Activated T-helper 1 cell treated with anti-CD3 and anti-CD28 coated beads, Interleukin-12 subunit alpha, Interleukin-12 subunit beta, Interleukin-2, Interleukin-4 antibody, amounts not matched to agents 30 ng/mL and 10 ng/mL and 1 ng/mL, durations not matched to agents 14 hours and 24 hours and 36 hours (primary cell): ENCODE measurements around the gene PCNX4. TPM values are rescaled to one million over a fixed set of nuclear protein-coding genes. Genes with fewer than 3 reads are reported as not detected.

Source experiments
- DNase-seq: peaks from one replicate; pipeline ENCODE4 v3.0.0; 2021; ENCODE audit warnings: low spot score
- H3K27ac Mint-ChIP-seq: one replicate; pipeline ENCODE4 v1.8.0; 2021; ENCODE audit warnings: mild to moderate bottlenecking, mixed read lengths
- H3K27me3 Mint-ChIP-seq: one replicate; pipeline ENCODE4 v1.8.0; 2022; ENCODE audit warnings: mild to moderate bottlenecking, moderate library complexity, mixed read lengths; ENCODE audit not compliant: insufficient read depth
- H3K36me3 Mint-ChIP-seq: one replicate; pipeline ENCODE4 v1.8.0; 2021; ENCODE audit warnings: low read depth, mixed read lengths
- H3K4me1 Mint-ChIP-seq: one replicate; pipeline ENCODE4 v1.8.0; 2021; ENCODE audit warnings: low read depth, mixed read lengths
- H3K4me3 Mint-ChIP-seq: one replicate; pipeline ENCODE4 v1.8.0; 2021; ENCODE audit warnings: mild to moderate bottlenecking, moderate library complexity, mixed read lengths
- H3K9me3 Mint-ChIP-seq: one replicate; pipeline ENCODE4 v1.8.0; 2021; ENCODE audit warnings: mixed read lengths
- intact Hi-C: fragments of 100-400 bp; cut with micrococcal nuclease; formaldehyde crosslinking; loops from one replicate; pipeline ENCODE4 v1.15.1; 2024
- total RNA-seq: library from RNA; stranded (reverse); gene quantifications from 2 replicates; pipeline ENCODE4 v1.2.3, GENCODE V29; 2022

The PCNX4 gene
- total RNA-seq, 1 donor from 2014 or later = 41.6 TPM

GRCh38 chr14:60107477-60107876 lies 15.8 kb downstream of the PCNX4 start:
- Mint-ChIP-seq H3K4me1 (peaks cover 32% of the 10 kb centered on the region), H3K9me3 (no peaks in the 10 kb centered on the region), H3K4me3 (no peak overlapping the region), H3K27me3 (no peaks in the 10 kb centered on the region), H3K27ac (no peak overlapping the region), H3K36me3 (peaks cover 26% of the 10 kb centered on the region)
- no peak for DNase-seq
- intact Hi-C loops = no loop called here

DNA sequence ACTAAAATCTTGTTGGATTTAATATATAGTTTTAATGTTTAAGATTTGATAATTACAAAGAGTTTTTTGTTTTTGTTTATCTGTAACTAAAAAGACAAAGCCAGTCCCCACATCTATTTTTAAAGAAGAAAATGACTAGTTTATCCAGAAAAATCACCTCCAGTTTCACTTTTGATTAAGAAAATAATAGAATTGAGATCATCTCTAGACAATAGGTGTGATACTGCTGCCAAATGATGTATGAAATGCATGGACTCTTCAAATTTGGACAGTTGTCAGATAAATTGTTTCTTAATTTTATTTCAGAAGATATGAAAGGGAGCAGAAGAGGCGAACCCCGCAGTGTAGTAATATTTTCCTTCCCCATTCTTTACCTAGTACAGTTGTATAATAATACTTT lies 20.0 kb downstream of the PCNX4 start:
- no peaks in the 10 kb centered on the region for H3K9me3 Mint-ChIP-seq
- H3K27ac Mint-ChIP-seq = no peak overlapping the region
- H3K36me3 Mint-ChIP-seq = peaks cover 26% of the 10 kb centered on the region
- H3K4me1 Mint-ChIP-seq = peaks cover 31% of the 10 kb centered on the region
- intact Hi-C loops = no loop called here
- H3K4me3 Mint-ChIP-seq = no peak overlapping the region
- no peaks in the 10 kb centered on the region for H3K27me3 Mint-ChIP-seq
- no peak for DNase-seq

- Mint-ChIP-seq H3K36me3 (peaks cover 30% of the 10 kb centered on the region), H3K4me3 (no peak overlapping the region), H3K4me1 (peaks cover 23% of the 10 kb centered on the region), H3K9me3 (no peaks in the 10 kb centered on the region), H3K27ac (no peak overlapping the region), H3K27me3 (no peaks in the 10 kb centered on the region)
- intact Hi-C loops = no loop called here
- no peak for DNase-seq
Measured at GRCh38 chr14:60114881-60115280, 23.2 kb downstream of the PCNX4 start.

DNA sequence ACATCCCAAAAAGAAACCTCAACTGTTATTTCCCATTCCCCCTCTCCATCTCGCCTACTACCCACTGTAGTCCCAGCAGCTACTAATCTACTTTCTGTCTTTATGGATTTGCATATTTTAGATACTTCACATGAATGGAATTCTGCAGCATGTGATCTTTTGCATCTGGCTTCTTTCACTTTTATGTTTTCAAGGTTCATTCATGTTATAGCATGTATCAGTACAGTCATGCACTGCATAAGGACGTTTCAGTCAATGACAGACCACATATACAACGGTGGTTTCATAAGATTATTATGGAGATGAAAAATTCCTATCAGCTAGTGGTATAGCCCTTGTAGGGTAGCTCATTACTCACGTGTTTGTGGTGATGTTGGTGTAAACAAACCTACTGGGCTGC lies 24.5 kb downstream of the PCNX4 start:
- DNase-seq = no peak
- no peak overlapping the region for H3K4me3 Mint-ChIP-seq
- H3K36me3 Mint-ChIP-seq = peaks cover 31% of the 10 kb centered on the region
- no peaks in the 10 kb centered on the region for H3K27me3 Mint-ChIP-seq
- H3K4me1 Mint-ChIP-seq = peaks cover 13% of the 10 kb centered on the region
- intact Hi-C loops = no loop called here
- H3K9me3 Mint-ChIP-seq = no peaks in the 10 kb centered on the region
- no peak overlapping the region for H3K27ac Mint-ChIP-seq

DNA sequence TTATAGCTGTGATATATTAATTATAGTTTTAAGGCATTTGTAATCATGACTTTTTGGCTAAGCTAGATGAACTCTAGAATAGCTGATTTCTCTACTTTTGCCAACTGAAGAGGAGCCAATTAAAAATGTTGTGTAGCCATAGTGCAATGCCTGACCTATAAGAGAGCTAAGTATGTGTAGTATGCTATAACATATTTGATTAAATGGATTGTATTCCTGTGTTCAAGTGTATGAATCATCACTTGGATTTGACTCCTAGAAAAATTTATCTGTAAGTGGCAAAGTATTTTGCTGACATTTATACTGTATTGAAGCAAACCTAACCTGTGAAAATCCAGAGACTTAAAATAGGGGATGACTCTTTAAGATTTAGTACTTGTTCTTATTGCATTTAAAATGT lies 34.2 kb downstream of the PCNX4 start:
- DNase-seq = no peak
- Mint-ChIP-seq H3K9me3 (no peaks in the 10 kb centered on the region), H3K4me3 (no peak overlapping the region)

DNA sequence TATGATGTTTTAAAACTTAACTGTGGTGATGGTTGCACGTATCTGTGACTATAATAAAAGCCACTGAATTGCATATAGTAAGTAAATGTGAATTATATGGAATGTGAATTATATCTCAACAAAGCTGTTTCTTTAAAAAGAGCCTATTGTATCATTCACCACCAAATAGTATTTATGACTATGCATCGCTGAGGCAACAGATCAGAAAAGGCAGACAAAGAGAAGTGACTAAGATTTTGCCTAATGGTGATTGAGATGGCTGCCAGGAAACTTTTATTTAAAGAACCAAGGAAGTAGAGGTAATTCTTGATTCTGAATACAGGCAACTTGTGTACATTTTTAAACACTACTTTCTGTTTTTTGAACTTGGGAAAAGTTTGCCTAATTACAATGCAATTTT lies 41.8 kb downstream of the PCNX4 start:
- no peak overlapping the region for H3K27ac Mint-ChIP-seq
- H3K36me3 Mint-ChIP-seq = peaks cover 38% of the 10 kb centered on the region
- H3K4me3 Mint-ChIP-seq = no peak overlapping the region
- no peak for DNase-seq
- H3K4me1 Mint-ChIP-seq = peaks cover 9% of the 10 kb centered on the region
- intact Hi-C loops = no loop called here
- H3K27me3 Mint-ChIP-seq = no peaks in the 10 kb centered on the region
- no peaks in the 10 kb centered on the region for H3K9me3 Mint-ChIP-seq

More for the DNA sequence above, 34.2 kb downstream of the PCNX4 start:
- Mint-ChIP-seq H3K36me3 (peaks cover 66% of the 10 kb centered on the region), H3K27ac (no peak overlapping the region), H3K27me3 (no peaks in the 10 kb centered on the region), H3K4me1 (peaks cover 7% of the 10 kb centered on the region)
- intact Hi-C loops = no loop called here

DNA sequence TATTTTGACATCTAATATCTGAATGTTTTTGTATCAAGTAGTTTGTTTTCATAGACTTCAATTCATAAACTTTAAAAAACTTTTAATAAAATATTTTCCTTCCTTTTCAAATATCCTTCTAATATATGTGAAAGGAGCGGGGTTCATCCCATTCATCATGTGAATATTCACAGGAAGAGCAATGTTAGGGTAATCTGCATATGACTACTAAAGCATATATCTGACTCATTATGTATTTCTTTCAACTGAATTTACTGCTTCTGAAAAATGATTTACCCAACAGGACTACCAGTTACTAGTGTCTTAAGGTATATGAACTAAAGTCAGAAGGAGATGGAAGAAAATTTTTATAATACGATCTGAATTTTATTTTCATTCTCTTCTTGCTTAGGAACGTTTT lies 43.0 kb downstream of the PCNX4 start:
- H3K27me3 Mint-ChIP-seq = no peaks in the 10 kb centered on the region
- H3K9me3 Mint-ChIP-seq = no peaks in the 10 kb centered on the region
- H3K36me3 Mint-ChIP-seq = peaks cover 33% of the 10 kb centered on the region
- no peak overlapping the region for H3K4me3 Mint-ChIP-seq
- peaks cover 9% of the 10 kb centered on the region for H3K4me1 Mint-ChIP-seq
- intact Hi-C loops = no loop called here
- DNase-seq = no peak
- H3K27ac Mint-ChIP-seq = no peak overlapping the region

DNA sequence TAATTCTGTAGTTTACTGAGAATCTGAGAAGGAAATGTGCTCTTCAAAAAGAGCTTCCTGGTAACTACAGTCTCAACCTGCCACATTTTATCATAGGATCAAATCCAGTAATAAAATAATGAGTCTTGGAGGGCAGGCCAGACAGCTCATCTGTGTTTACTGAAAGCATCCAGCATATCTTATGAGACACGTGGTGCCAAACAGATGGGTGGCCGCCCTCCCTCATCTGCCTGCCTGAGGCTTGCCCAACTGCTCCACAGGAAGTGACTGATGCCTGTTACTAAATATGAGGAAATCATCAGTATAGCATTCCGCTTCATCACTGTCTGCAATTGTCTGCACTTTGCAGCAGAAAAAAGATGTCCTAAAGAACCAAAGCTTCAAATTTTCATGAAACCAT lies 60.0 kb downstream of the PCNX4 start:
- Mint-ChIP-seq H3K27ac (peak overlapping the region; percentile 87), H3K36me3 (peaks cover 48% of the 10 kb centered on the region), H3K27me3 (no peaks in the 10 kb centered on the region), H3K4me1 (peaks cover 42% of the 10 kb centered on the region), H3K4me3 (peak overlapping the region; percentile 26), H3K9me3 (no peaks in the 10 kb centered on the region)
- intact Hi-C loops = loop anchor here (1.0 to 10.0 kb wide), 4 partner anchors 33 to 967 kb away; partner anchors contain the start of genes DAAM1 and PCNX4
- peak; percentile 50 for DNase-seq

GRCh38 chr14:60153991-60154390 lies 62.3 kb downstream of the PCNX4 start:
- intact Hi-C loops = loop anchor here (10.0 kb wide), 1 partner anchor 969 kb away; the partner anchor contains the start of gene DAAM1
- Mint-ChIP-seq H3K4me1 (peaks cover 51% of the 10 kb centered on the region), H3K27me3 (no peaks in the 10 kb centered on the region), H3K36me3 (peaks cover 40% of the 10 kb centered on the region), H3K9me3 (no peaks in the 10 kb centered on the region), H3K4me3 (no peak overlapping the region), H3K27ac (no peak overlapping the region)
- DNase-seq = no peak

DNA sequence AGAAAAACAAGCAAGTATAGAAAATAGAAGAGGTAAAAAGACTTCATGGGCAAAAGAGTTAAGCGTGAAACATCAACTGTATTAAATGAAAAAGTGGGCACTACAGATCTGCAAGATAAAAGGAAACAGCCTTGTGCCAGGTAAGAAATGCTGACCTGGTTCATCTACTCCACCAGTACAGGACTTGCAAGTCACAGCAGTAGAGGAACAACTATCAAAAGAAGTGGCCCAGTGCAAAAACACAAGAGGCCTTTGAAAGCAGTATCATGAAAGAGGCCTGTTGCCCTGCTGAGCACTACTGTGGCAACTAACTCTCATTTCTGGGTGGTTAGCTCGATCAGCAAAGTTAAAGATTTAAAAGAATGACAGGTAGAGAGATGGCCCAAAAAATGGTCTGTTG lies 62.9 kb downstream of the PCNX4 start:
- DNase-seq = no peak
- Mint-ChIP-seq H3K36me3 (peaks cover 35% of the 10 kb centered on the region), H3K4me3 (no peak overlapping the region), H3K4me1 (peaks cover 56% of the 10 kb centered on the region), H3K27me3 (no peaks in the 10 kb centered on the region), H3K9me3 (no peaks in the 10 kb centered on the region), H3K27ac (peak overlapping the region; percentile 0)
- intact Hi-C loops = loop anchor here (10.0 kb wide), 1 partner anchor 970 kb away; the partner anchor contains the start of gene DAAM1

DNA sequence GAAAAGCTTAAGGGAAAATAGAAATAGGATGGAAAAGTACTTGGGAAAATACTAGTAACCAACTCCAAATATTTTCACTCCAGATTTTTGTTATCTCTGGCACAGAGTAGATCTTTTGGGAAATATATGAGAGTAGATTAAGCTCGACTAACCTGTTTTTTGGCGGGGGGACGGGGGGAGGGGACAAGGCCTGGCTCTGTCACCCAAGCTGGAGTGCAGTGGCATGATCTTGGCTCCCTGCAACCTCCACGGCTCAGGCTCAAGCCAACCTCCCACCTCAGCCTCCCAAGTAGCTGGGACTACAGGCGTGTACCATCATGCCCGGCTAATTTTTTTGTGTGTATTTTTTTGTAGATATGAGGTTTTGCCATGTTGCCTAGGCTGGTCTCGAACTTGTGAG lies 68.7 kb downstream of the PCNX4 start:
- Mint-ChIP-seq H3K27me3 (no peaks in the 10 kb centered on the region), H3K4me3 (no peak overlapping the region), H3K36me3 (peaks cover 16% of the 10 kb centered on the region), H3K4me1 (peaks cover 34% of the 10 kb centered on the region), H3K27ac (no peak overlapping the region), H3K9me3 (no peaks in the 10 kb centered on the region)
- intact Hi-C loops = no loop called here
- DNase-seq = no peak

GRCh38 chr14:60161196-60162107 lies 69.7 kb downstream of the PCNX4 start:
- intact Hi-C loops = no loop called here
- Mint-ChIP-seq H3K27ac (no peak overlapping the region), H3K4me1 (peaks cover 35% of the 10 kb centered on the region), H3K9me3 (no peaks in the 10 kb centered on the region), H3K27me3 (no peaks in the 10 kb centered on the region), H3K4me3 (no peak overlapping the region), H3K36me3 (peaks cover 12% of the 10 kb centered on the region)
- DNase-seq = no peak

DNA sequence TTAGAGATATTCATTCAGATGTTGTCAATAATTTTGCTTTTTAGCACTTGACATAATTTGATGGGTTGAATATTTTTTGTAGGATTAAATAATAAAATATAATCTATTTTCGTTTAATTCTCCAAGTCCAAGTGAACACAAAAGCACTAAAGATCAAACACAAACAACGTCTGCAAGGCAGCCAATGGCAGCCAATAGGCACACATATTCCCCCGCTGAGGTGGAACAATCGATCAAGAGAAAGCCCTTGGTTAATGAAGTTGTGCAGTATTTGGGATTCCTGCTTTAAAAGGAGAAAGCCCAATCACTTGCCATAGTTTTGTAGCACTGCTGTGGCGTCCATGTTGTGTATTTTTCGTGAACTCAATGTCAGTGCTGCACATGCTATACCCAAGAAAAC lies 72.0 kb downstream of the PCNX4 start:
- Mint-ChIP-seq H3K4me3 (no peak overlapping the region), H3K27ac (no peak overlapping the region)

More for the DNA sequence above, 72.0 kb downstream of the PCNX4 start:
- Mint-ChIP-seq H3K27me3 (no peaks in the 10 kb centered on the region), H3K36me3 (peaks cover 12% of the 10 kb centered on the region), H3K4me1 (peaks cover 30% of the 10 kb centered on the region), H3K9me3 (no peaks in the 10 kb centered on the region)
- DNase-seq = no peak
- intact Hi-C loops = loop anchor here (1.0 kb wide), 2 partner anchors 21 to 71 kb away; no protein-coding TSS in a partner anchor
